ENCODE results near the gene ANKRD42.

- TF ChIP-seq CTCF (IDR thresholded peaks at IDR 0.05) (no peak), POLR2A (IDR thresholded peaks at IDR 0.05) (no peak)
Observed at GRCh38 chr11:83282084-83282716, 88.7 kb downstream of the ANKRD42 start.
